Peyer's patch (tissue), 4 donors: ENCODE data around the gene CNTN2.

Experiments
- POLR2A ChIP-seq, 2 donors: fragments of 450-650 bp; IDR thresholded peaks; one replicate each; pipeline ENCODE4 v1.5.1; 2017; ENCODE audit warnings: antibody characterized with exemption in 2 of 2, mild to moderate bottlenecking in 2 of 2, moderate library complexity in 2 of 2
- TF ChIP-seq, protein P1 (sequence below), 6 experiments: fragments of 450-650 bp in 4 of 6; fragments of 200-600 bp in 2 of 6; sonication (generic) in 1 of 6; IDR thresholded peaks; one replicate each; pipeline ENCODE4 v1.5.1; 2017 to 2019; ENCODE audit warnings: antibody characterized with exemption in 6 of 6, mild to moderate bottlenecking in 3 of 6, moderate library complexity in 1 of 6

DNA sequence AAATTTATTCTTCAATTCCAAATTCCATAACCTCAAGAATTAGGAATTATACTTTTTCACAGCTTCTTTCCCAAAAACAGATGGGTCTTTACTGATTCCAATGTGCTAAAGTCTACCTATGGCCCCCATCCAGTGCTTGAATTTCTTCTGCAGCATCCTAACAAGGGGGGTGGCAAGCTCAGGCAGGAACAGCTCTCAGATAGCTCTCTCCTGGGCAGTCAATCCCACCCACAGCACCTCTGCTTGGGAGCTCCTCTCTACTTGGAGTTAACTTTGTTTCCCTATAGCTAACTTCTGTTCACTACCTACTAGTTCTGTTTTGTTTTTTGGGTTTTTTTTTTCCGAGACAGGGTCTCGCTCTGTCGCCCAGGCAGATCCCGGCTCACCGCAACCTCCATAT, 66.7 kb downstream of the CNTN2 start:
- TF ChIP-seq, protein P1, sequence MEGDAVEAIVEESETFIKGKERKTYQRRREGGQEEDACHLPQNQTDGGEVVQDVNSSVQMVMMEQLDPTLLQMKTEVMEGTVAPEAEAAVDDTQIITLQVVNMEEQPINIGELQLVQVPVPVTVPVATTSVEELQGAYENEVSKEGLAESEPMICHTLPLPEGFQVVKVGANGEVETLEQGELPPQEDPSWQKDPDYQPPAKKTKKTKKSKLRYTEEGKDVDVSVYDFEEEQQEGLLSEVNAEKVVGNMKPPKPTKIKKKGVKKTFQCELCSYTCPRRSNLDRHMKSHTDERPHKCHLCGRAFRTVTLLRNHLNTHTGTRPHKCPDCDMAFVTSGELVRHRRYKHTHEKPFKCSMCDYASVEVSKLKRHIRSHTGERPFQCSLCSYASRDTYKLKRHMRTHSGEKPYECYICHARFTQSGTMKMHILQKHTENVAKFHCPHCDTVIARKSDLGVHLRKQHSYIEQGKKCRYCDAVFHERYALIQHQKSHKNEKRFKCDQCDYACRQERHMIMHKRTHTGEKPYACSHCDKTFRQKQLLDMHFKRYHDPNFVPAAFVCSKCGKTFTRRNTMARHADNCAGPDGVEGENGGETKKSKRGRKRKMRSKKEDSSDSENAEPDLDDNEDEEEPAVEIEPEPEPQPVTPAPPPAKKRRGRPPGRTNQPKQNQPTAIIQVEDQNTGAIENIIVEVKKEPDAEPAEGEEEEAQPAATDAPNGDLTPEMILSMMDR (IDR thresholded peaks at IDR 0.05): no peak
- no peak for TF ChIP-seq POLR2A (IDR thresholded peaks at IDR 0.05)
